Heart right ventricle (tissue), 16 donors: Measurements from ENCODE around the gene VPS25. TPM values are rescaled to one million over a fixed set of nuclear protein-coding genes. Genes with fewer than 3 reads are reported as not detected.

Experiments used
- ATAC-seq, 8 donors: fragments of 200-7000 bp; cut with Tn5 transposase; one replicate each; pipeline ENCODE4 v1.9.1; 2020; ENCODE audit warnings: mild to moderate bottlenecking in 8 of 8, moderate library complexity in 8 of 8, moderate number of reproducible peaks in 1 of 8
- DNase-seq, 2 donors: peaks; one replicate each; pipeline ENCODE4 v3.0.0-alpha.2; 2020
- H3K27ac ChIP-seq, 10 donors: fragments of 200-600 bp; sonication (generic) in 2 of 10; one replicate each; pipeline versions ENCODE4 v1.5.0 to v1.8.0; 2020 to 2022; ENCODE audit warnings: mild to moderate bottlenecking in 3 of 10
- H3K27me3 ChIP-seq, 7 donors: fragments of 200-600 bp; one replicate each; pipeline ENCODE4 v1.8.0; 2021 to 2022; ENCODE audit warnings: mild to moderate bottlenecking in 2 of 7
- H3K36me3 ChIP-seq, 9 donors: fragments of 200-600 bp; sonication (generic) in 1 of 9; one replicate each; pipeline versions ENCODE4 v1.5.0 to v1.8.0; 2020 to 2022; ENCODE audit warnings: mild to moderate bottlenecking in 2 of 9
- H3K4me1 ChIP-seq, 9 donors: fragments of 200-600 bp; sonication (generic) in 1 of 9; one replicate each; pipeline versions ENCODE4 v1.5.0 to v1.8.0; 2020 to 2022; ENCODE audit warnings: mild to moderate bottlenecking in 4 of 9
- H3K4me3 ChIP-seq, 10 donors: fragments of 200-600 bp; sonication (generic) in 2 of 10; one replicate each; pipeline versions ENCODE4 v1.5.0 to v1.8.0; 2020 to 2022; ENCODE audit warnings: mild to moderate bottlenecking in 7 of 10, moderate library complexity in 2 of 10
- H3K9me3 ChIP-seq, 11 donors: fragments of 200-600 bp in 10 of 11; sonication (generic) in 2 of 11; one replicate each; pipeline versions ENCODE4 v1.5.0 to v1.8.0; 2013 to 2022; ENCODE audit warnings: mild to moderate bottlenecking in 2 of 11, control low read depth in 1 of 11, moderate library complexity in 1 of 11
- WGBS, 2 donors: extraction: QIAGEN DNeasy Blood & Tissue Kit; methylation state at CpG; one replicate each; pipeline ENCODE4 v1.1.7; 2013; ENCODE audit warnings: inconsistent platforms in 1 of 2; 5-methylcytosine and 5-hydroxymethylcytosine counted together
- intact Hi-C, 10 donors: fragments of 100-400 bp; cut with DNase I; formaldehyde crosslinking; loops; one replicate each; pipeline versions ENCODE4 v1.11.1 to v1.14.2; 2022
- polyA plus RNA-seq, 2 donors: library from polyadenylated mRNA; stranded (reverse); fragments of 200-250 nt; gene quantifications; one replicate each; pipeline ENCODE4 v1.2.3, GENCODE V29; 2013
- total RNA-seq, 10 donors: library from RNA; stranded (reverse); fragmentation: NEBNext Ultra II Directional in 3 of 10; extraction: Animal tissue kit (Norgen Biotek cat#: 25700) in 3 of 10; gene quantifications; one replicate each; pipeline versions ENCODE4 v1.2.1 to v1.2.4, GENCODE V29; 2021 to 2023
- TF ChIP-seq, protein P1 (sequence below), 9 donors: fragments of 200-600 bp; sonication (generic) in 2 of 9; IDR thresholded peaks; one replicate each; pipeline versions ENCODE4 v1.5.0 to v1.8.0; 2021 to 2022; ENCODE audit warnings: antibody characterized with exemption in 9 of 9, mild to moderate bottlenecking in 5 of 9, moderate library complexity in 1 of 9
- donor health status: Arrhythmogenic right ventricular cardiomyopathy.
- donor health status: ischemic (EF 13 %, LVEDD 7.1; RV severe dilation, severe dysfunction).
- donor health status: healthy with polysubstance abuse.
- donor health status: DM: no; HTN: yes; CAD: no.
- donor health status: DM: no; HTN: no; CAD: no.
- donor health status: ischemic (EF 25% LVEDD 6.9; RV normal size, moderate dysfunction).
- donor health status: ischemic (EF 25% LVEDD 5.7; RV mildly dilated, moderate dysfunction).
- donor health status: healthy.
- donor health status: DM: yes; HTN: yes; CAD: no.
- donor health status: Ischemic cardiomyopathy.
- donor health status: ischemic (EF 35%, LVEDD 5.7; RV mildly dilated, moderate dysfunction).
- donor health status: nonischemic (EF 11% LVEDD 7.7; RV severe dilation, severe dysfunction).
- donor health status: DM: yes; HTN: yes; CAD: no.
- donor health status: PGD.
- donor health status: ischemic (EF 29% LVEDD 5.4; RV normal size, mild dysfunction).
- donor health status: nonischemic (EF 23%, LVEDD 6.1; RV moderate dilation, normal function).

VPS25 gene
- total and polyA plus RNA-seq, 12 donors = 28.0 to 80.9 (median 37.3) TPM

- Histone ChIP-seq H3K27ac (no peak overlapping the region), H3K36me3 (peaks cover 0 to 5% (median 0%) of the 10 kb centered on the region in 9 donors), H3K4me3 (no peak overlapping the region), H3K9me3 (no peaks in the 10 kb centered on the region), H3K27me3 (peaks cover 0 to 98% (median 82%) of the 10 kb centered on the region in 7 donors), H3K4me1 (peaks cover 8 to 35% (median 26%) of the 10 kb centered on the region in 9 donors)
- WGBS, 2 donors = 16 to 19% methylated on average over 25 of the region's 25 CpGs
- TF ChIP-seq, protein P1, sequence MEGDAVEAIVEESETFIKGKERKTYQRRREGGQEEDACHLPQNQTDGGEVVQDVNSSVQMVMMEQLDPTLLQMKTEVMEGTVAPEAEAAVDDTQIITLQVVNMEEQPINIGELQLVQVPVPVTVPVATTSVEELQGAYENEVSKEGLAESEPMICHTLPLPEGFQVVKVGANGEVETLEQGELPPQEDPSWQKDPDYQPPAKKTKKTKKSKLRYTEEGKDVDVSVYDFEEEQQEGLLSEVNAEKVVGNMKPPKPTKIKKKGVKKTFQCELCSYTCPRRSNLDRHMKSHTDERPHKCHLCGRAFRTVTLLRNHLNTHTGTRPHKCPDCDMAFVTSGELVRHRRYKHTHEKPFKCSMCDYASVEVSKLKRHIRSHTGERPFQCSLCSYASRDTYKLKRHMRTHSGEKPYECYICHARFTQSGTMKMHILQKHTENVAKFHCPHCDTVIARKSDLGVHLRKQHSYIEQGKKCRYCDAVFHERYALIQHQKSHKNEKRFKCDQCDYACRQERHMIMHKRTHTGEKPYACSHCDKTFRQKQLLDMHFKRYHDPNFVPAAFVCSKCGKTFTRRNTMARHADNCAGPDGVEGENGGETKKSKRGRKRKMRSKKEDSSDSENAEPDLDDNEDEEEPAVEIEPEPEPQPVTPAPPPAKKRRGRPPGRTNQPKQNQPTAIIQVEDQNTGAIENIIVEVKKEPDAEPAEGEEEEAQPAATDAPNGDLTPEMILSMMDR (IDR thresholded peaks at IDR 0.05) = no peak
- intact Hi-C loops = no loop called here
- no peak for ATAC-seq
- DNase-seq = no peak
Measured at GRCh38 chr17:42784409-42784808, 11.2 kb downstream of the VPS25 start.

- H3K9me3 ChIP-seq = no peaks in the 10 kb centered on the region
- peaks cover 8 to 34% (median 24%) of the 10 kb centered on the region in 9 donors for H3K4me1 ChIP-seq
- peaks cover 0 to 95% (median 81%) of the 10 kb centered on the region in 7 donors for H3K27me3 ChIP-seq
- intact Hi-C loops = no loop called here
- TF ChIP-seq, protein P1 (IDR thresholded peaks at IDR 0.05) = no peak
- no peak overlapping the region for H3K27ac ChIP-seq
- 8 to 9% methylated on average over 52 of the region's 52 CpGs for WGBS, 2 donors
- no peaks in the 10 kb centered on the region for H3K36me3 ChIP-seq
- ATAC-seq = no peak
- DNase-seq = no peak
- H3K4me3 ChIP-seq = no peak overlapping the region
Measured at GRCh38 chr17:42784811-42785592, 11.8 kb downstream of the VPS25 start.

DNA sequence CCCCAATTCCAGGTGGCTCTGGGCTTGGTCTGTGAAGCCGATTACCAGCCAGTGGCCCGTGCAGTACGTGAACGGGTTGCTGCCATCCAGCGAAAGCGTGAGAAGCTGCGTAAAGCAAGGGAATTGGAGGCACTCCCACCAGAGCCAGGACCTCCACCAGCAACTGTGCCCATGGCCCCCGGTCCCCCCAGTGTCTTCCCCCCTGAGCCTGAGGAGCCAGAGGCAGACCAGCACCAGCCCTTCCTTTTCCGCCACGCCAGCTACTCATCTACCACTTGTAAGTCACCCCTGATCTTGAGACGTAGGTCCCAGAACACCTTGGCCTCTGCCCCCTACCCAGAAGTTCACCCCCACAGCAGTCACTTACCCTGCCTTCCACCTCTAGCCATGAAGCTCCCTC lies 14.0 kb downstream of the VPS25 start:
- intact Hi-C loops = no loop called here
- H3K4me1 ChIP-seq = peaks cover 3 to 21% (median 15%) of the 10 kb centered on the region in 9 donors
- H3K27me3 ChIP-seq = peaks cover 0 to 77% (median 60%) of the 10 kb centered on the region in 7 donors
- H3K4me3 ChIP-seq = no peak overlapping the region
- WGBS, 2 donors = 78 to 88% methylated on average over 11 of the region's 11 CpGs
- no peak for DNase-seq
- no peak for ATAC-seq
- H3K36me3 ChIP-seq = no peaks in the 10 kb centered on the region
- no peak overlapping the region for H3K27ac ChIP-seq
- H3K9me3 ChIP-seq = no peaks in the 10 kb centered on the region
- TF ChIP-seq, protein P1 (IDR thresholded peaks at IDR 0.05) = no peak

- 67 to 74% methylated on average over 2 of the region's 2 CpGs for WGBS, 2 donors
- Histone ChIP-seq H3K27ac (no peak overlapping the region), H3K4me1 (peaks cover 0 to 4% (median 3%) of the 10 kb centered on the region in 9 donors), H3K27me3 (peaks cover 0 to 30% (median 13%) of the 10 kb centered on the region in 7 donors), H3K9me3 (no peaks in the 10 kb centered on the region), H3K36me3 (peaks cover 0 to 18% (median 4%) of the 10 kb centered on the region in 9 donors), H3K4me3 (no peak overlapping the region)
- no peak for ATAC-seq
- TF ChIP-seq, protein P1 (IDR thresholded peaks at IDR 0.05) = no peak
- no peak for DNase-seq
- intact Hi-C loops = loop anchor here in 1 of 10 donors (10.0 kb wide), 1 partner anchor 187 kb away; the partner anchor contains the start of genes RETREG3 and TUBG1
Measured at GRCh38 chr17:42791948-42792347, 18.7 kb downstream of the VPS25 start.
